GM15510 (cell line): ENCODE data around the gene C1QTNF7.

ENCODE experiments used
- POLR2A ChIP-seq: IDR thresholded peaks from 3 replicates; pipeline ENCODE4 v1.6.1; 2011; ENCODE audit warnings: borderline replicate concordance; ENCODE audit not compliant: insufficient read length; ENCODE audit errors: extremely low read depth

Gene C1QTNF7

DNA sequence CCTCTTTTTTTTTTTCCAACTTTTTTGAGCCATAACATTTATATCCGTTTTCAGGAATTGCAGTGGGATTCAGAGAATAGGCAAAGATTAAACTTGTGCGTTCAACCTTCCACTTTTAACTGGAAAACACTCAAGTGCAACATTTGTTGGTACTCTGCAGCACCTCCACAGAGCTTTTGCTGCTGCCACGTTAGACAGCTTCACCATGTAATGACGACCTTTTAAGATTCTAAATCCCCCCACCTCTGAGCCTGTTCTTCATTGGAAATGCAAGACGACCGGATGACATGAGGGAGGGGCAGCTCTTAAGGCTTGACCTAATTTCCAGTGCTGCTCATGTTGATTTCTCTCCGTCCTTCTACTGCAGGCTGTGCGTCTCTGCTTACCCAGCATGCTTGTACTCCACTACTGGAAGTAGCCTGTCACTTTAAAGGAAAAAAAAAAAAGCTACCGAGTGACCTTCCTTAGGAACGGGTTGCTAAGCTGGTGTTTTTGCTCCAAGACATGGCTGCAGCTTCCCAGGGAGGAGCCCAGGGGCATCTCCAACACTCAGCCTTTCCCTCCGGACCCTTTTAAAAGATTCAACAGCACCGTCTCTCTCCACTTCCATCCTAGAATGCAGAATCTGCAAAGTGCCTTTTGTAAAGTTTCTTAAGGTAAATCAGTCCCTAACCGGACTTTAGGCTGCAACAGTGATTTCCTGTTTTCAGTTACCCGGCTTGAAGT, 41.7 kb downstream of the C1QTNF7 start, which contains the start of gene CC2D2A:
CC2D2A (plus strand) TSS at position 481 of the 726 bp plus-strand sequence. CDS start 6,051 bp downstream, outside the sequence.
- TF ChIP-seq POLR2A: no peak

DNA sequence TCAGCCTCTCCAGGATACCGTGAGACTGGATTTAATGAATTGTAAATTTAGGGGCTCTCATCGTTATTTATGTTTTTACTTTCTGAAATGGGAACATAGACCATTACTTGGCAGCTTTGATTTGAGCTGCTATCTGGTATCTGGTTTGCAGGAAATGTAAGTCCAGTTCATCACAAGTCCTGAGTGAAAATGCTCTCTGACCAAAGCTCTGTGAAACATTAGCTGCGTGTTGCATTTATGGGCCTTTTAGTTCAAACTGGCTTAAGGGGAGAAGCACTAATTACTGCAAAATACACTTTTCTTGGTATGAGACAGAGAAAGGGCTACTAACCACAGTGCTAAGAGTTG, 42.3 kb downstream of the C1QTNF7 start:
- TF ChIP-seq POLR2A: no peak

DNA sequence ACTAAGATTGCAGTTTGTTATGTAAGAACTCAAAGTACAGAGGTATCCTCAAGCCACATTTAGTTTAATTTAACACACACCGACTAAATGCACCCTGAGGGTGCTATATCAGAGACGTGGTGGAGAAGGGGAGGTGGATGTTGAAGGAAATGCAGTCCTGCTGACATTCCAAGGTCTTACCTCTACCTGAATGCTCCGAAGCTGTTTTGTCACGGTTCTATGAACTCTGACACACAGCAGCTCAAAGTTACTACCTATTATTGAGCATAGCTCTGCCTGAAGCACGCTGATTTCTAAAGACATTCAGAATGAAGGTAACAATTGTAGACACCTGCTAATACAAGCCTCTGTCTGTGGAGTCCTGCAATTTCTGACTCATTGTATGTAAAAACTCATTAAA, 48.6 kb downstream of the C1QTNF7 start:
- TF ChIP-seq POLR2A: no peak

DNA sequence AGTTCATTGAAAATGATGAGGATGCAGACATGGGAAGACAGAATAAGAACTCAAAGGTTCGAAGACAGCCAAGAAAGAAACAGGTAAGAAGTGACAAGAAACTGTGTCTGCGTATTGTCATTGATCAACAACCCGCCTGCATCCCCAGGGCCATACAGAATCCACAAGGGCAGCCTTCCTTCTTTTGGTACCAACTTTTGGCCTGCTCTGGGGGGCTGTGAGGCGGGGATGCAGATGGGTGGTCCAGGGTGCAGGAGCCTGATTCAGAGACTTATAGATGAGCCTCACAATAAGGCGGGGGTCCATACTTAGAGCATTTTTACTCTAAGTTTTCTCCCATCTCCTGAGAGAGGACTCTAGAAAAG, 50.9 kb downstream of the C1QTNF7 start:
- no peak for TF ChIP-seq POLR2A

DNA sequence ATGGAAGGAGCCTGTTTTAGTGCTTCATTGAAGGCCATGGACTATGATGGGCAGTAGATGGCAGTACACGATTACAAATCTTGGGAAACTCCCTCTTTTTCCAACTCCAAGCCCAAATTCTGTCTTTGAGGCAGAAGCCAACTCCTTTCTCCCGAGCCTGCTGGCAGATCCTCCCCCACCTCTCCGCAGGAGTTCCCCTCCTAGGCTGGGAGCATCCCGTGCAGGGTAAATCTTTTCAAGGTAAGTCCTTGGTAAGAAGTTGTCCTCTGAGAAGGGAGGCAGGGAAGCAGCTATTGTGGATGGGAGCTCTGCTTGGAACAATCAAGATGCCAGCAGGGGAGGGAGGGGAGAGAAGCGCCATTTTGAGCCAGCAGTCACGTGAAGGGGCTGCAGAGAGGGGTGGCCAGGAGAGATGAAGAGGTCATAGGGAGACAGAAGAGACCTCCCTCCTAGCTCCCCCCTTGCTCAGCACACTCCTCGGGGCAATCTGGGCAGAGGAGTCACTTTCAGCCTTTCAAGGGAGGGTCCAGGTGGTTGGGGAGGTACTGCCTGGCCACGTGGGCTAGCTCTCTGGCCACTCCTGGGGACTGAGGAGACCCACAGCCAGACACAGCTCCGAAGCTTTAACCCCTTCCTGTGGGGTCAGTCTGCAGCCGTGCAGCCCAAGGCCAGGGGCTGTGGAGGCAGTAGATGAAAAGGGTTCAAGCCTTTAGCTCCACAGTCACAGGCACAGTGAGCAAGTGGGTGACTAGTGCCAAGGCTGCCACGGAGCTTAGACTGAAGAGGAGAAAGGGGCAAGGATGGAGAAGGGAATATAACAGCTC, 51.5 kb downstream of the C1QTNF7 start:
- no peak for TF ChIP-seq POLR2A

DNA sequence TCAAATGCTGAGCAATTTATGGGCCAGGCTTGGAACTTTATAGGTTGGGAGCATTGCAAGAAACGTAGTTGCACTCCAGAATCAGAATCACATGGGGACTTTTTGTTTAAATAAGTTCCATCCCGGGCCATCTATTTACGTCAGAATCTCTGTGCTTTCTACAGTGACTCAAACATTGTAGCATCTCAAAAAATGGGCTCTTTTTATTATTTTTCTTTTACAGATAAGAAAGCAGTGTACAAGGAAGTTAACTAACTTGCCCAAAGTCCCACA, 52.0 kb downstream of the C1QTNF7 start:
- TF ChIP-seq POLR2A: no peak

DNA sequence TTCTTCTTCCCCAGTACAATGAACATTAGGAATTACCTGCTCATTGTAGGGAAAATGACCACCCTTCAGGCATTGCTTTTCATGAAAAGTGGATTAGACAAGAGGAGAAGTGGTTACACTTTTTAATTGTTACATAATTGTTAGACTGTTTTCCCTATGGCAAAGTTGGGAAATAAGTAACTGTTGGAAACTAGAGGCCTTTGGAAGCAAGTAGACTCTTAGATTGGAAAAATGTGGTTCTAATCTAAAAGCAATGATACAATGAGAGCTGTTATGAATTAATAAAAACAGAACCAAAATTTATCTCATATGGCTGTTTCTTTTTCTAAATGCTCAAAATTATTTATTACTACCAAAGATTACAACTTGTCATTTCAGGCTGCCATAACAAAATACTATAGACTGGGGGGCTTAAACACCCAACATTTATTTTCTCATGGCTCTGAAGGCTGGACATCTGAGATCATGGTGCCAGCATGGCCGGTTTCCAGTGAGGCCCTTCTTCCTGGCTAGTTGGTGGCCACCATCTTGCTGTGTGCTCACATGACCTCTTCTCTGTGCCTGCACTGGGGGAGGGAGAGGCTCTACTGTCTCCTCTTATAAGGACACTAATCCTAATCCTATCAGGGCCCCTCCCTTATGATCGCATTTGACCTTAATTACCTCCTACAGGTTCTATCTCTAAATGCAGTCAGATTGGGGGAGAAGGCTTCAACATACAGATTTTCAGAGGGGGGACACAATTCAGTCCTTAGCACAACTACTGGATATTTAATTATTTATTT, 54.3 kb downstream of the C1QTNF7 start:
- TF ChIP-seq POLR2A: no peak

DNA sequence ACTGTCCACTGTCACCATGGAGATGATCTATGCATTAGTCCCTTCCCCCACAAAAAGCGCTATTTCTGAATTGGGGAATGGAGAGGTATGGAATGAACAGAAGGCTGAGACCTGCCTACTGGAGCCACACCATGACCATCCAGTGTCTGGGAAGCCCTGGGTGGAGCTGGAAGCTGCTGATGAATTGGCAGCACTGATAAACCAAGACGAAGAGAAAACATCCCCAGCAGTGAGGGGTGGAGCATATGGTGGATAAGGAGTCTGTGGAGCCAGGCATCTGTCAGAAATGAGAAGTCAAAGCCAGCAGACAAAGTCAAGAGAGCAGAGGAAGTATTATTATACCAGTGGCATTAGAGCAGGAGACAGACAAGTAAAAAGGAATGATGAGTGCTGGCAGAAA, 55.0 kb downstream of the C1QTNF7 start:
- no peak for TF ChIP-seq POLR2A

DNA sequence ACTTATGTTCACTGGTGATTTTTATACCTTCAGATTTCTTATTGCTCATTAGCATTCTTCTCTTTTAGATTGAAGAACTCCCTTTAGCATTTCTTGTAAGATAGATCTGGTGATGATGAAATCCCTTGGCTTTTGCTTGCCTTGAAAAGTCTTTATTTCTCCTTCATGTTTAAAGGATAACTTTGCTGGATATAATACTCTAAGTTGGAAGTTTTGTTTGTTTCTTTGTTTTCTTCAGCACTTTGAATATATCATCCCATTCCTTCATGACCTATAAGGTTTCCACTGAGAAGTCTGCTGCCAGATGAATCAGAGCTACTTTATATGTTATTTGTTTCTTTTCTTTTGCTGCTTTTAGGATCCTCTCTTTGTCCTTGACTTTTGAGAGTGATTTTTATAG, 60.3 kb downstream of the C1QTNF7 start:
- no peak for TF ChIP-seq POLR2A

DNA sequence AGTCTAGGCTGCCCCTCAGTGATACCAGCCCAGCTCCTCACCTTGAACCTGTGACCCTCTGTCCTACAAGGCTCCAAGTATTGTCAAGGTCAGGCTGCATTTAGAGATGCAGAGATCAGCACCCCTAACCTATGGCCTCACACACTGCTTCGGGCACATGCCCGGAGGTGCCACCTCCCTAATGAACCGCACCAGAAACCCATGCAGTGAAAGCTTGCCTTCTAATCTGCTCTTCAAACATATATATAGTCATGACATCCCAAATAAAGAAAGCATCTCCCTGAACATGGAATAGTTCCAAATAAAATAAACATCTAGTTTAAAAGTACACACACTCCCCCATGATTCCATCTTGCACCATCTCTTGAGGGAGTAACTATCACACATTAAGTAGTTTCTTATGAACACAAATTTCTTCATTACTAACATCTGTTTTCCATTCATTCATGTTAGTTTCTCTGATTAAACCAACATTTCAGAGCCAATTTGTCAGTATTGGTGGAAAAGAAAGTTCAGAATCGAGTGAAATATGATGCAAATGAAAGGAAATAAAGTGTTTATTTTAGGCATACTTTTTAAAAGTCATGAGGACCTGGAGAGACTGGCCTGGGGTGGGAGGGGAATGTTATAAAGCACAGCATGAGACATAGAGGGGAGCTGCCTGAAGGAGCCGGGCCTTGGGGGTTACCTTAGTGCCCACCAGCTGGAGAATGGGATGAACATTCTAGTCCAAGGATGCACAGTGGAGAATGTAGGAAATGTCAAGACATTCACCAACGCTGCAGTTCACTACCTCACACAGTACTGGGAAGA, 61.0 kb downstream of the C1QTNF7 start:
- no peak for TF ChIP-seq POLR2A

DNA sequence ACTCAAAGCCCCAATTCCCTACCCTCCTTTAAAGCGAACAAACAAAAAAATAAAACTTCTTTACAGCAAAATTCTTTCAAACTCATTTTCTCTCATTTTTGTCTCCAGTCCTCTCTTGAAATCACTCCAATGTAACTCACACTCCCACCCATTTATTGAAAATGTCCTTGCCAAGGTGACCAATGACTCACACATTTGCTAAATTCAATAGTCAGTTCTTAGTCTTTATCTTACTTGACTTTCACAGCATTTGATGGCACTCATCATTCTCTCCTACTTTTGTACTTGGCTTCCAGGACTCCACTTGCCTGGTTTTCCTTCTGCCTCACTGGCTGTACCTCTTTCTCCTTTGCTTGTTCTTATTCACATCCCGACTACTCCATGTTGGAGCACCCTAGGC, 61.7 kb downstream of the C1QTNF7 start:
- TF ChIP-seq POLR2A: no peak

DNA sequence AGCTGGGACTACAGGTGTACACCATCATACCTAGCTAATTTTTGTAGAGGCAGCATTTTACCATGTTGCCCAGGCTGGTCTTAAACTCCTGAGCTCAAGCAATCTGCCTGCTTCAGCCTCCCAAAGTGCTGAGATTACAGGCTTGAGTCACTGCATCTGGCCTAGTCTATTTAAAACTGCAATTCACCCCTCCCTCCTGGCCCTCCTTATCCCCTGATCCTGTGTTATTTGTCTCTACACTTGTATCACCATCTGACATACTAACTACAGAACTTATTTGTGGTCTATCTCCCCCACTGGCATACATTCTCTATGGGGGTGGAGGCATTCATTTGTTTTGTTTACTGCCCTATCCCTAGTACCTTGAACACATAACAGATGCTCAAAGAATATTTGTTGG, 65.6 kb downstream of the C1QTNF7 start:
- no peak for TF ChIP-seq POLR2A

DNA sequence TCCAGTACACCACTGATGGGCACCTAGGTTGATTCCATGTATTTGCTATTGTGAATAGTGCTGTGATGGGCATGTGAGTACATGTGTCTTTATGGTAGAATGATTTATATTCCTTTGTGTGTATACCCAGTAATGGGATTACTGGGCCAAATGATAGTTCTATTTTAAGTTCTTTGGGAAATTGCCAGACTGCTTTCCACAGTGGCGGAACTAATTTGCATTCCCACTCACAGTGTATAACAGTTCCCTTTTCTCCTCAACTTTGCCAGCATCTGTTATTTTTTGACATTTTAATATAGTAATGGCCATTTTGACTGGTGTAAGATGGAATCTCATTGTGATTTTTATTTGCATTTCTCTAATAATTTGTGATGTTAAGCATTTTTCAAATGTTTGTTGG, 67.8 kb downstream of the C1QTNF7 start:
- TF ChIP-seq POLR2A: no peak
